Measurements from ENCODE around the gene SPG7.

The SPG7 gene

DNA sequence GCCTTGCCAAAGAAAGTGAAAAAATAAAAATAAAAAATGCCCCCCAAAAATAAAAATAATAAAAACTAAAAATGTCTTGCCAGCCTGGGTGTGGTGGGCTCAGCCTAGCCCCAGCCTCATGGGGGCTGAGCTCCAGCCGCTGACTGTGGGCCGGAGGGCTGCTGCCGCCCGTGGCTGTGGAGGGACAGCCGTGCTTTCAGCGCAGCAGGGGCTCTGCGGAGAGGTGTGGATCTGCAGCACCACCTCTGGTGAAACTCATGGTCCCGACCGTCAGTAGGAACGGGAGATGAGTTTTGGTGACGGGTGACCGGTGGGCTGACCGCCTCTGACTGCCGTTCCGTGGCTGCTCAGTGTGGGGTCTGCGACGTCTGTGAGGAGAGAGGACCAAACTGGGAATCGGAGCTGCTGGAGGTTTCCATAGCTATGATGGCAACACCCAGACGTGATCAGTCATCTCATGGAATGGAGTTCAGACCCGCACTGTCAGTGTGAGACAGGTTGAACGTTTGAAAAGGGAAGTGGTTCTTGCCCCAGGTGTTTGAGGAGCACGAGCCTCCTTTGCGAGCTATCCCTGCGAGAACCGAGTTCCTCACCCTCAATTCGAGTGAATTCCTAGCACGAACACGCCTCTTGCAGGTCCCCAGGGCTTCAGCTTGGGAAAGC, 40.3 kb downstream of the SPG7 start:
- no peak overlapping the region for H3K27ac ChIP-seq (ENCODE audit: extremely low read depth, low read depth, low read length)
- no peaks in the 10 kb centered on the region for H3K4me1 ChIP-seq (ENCODE audit: control insufficient read depth, insufficient read depth, low read length)
- H3K9me3 ChIP-seq (ENCODE audit: control insufficient read depth, insufficient read depth, low read depth, low read length), result no peaks in the 10 kb centered on the region
- no peak overlapping the region for H3K4me3 ChIP-seq (ENCODE audit: low read depth, low read length)
- ChIA-PET CTCF (interaction anchor here (0.7 kb wide), 1 partner anchor 9 kb away, joined by 4 read pairs; no protein-coding TSS in a partner anchor), POLR2A (interaction anchor here (0.8 kb wide), 1 partner anchor 35 kb away, joined by 7 read pairs; no protein-coding TSS in a partner anchor)
- peaks cover 7 to 94% of the 10 kb centered on the region in 2 experiments; a peak in 2 of 3 replicates for H3K36me3 ChIP-seq (ENCODE audit: control insufficient read depth in 2 of 2, insufficient read depth in 1 of 2, low read length in 2 of 2)
- TF ChIP-seq YY2 (tag by site-specific recombination; IDR thresholded peaks at IDR 0.05) (no peak), ZNF777 (tag by site-specific recombination; IDR thresholded peaks at IDR 0.05; ENCODE audit: borderline replicate concordance) (no peak), BCL11A (tag by site-specific recombination; IDR thresholded peaks at IDR 0.05; ENCODE audit: low read depth) (no peak), SCRT2 (tag by site-specific recombination; IDR thresholded peaks at IDR 0.05) (no peak), ZBTB8A (tag by site-specific recombination; IDR thresholded peaks at IDR 0.05) (no peak), ZNF624 (tag by site-specific recombination; IDR thresholded peaks at IDR 0.05) (no peak), SP3 (tag by site-specific recombination; IDR thresholded peaks at IDR 0.05) (no peak), ZBTB20 (tag by site-specific recombination; IDR thresholded peaks at IDR 0.05) (no peak), SETDB1 (IDR thresholded peaks at IDR 0.05; ENCODE audit: insufficient read length, low read length) (no peak), ZNF544 (tag by site-specific recombination; IDR thresholded peaks at IDR 0.05) (no peak)
- TF ChIP-seq, protein P1, sequence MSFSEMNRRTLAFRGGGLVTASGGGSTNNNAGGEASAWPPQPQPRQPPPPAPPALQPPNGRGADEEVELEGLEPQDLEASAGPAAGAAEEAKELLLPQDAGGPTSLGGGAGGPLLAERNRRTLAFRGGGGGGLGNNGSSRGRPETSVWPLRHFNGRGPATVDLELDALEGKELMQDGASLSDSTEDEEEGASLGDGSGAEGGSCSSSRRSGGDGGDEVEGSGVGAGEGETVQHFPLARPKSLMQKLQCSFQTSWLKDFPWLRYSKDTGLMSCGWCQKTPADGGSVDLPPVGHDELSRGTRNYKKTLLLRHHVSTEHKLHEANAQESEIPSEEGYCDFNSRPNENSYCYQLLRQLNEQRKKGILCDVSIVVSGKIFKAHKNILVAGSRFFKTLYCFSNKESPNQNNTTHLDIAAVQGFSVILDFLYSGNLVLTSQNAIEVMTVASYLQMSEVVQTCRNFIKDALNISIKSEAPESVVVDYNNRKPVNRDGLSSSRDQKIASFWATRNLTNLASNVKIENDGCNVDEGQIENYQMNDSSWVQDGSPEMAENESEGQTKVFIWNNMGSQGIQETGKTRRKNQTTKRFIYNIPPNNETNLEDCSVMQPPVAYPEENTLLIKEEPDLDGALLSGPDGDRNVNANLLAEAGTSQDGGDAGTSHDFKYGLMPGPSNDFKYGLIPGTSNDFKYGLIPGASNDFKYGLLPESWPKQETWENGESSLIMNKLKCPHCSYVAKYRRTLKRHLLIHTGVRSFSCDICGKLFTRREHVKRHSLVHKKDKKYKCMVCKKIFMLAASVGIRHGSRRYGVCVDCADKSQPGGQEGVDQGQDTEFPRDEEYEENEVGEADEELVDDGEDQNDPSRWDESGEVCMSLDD (tag by site-specific recombination; IDR thresholded peaks at IDR 0.05), result no peak
- TF ChIP-seq, protein P2, sequence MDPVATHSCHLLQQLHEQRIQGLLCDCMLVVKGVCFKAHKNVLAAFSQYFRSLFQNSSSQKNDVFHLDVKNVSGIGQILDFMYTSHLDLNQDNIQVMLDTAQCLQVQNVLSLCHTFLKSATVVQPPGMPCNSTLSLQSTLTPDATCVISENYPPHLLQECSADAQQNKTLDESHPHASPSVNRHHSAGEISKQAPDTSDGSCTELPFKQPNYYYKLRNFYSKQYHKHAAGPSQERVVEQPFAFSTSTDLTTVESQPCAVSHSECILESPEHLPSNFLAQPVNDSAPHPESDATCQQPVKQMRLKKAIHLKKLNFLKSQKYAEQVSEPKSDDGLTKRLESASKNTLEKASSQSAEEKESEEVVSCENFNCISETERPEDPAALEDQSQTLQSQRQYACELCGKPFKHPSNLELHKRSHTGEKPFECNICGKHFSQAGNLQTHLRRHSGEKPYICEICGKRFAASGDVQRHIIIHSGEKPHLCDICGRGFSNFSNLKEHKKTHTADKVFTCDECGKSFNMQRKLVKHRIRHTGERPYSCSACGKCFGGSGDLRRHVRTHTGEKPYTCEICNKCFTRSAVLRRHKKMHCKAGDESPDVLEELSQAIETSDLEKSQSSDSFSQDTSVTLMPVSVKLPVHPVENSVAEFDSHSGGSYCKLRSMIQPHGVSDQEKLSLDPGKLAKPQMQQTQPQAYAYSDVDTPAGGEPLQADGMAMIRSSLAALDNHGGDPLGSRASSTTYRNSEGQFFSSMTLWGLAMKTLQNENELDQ (tag by site-specific recombination; IDR thresholded peaks at IDR 0.05; ENCODE audit: low read depth), result no peak
- TF ChIP-seq, protein P3, sequence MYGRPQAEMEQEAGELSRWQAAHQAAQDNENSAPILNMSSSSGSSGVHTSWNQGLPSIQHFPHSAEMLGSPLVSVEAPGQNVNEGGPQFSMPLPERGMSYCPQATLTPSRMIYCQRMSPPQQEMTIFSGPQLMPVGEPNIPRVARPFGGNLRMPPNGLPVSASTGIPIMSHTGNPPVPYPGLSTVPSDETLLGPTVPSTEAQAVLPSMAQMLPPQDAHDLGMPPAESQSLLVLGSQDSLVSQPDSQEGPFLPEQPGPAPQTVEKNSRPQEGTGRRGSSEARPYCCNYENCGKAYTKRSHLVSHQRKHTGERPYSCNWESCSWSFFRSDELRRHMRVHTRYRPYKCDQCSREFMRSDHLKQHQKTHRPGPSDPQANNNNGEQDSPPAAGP (tag by site-specific recombination; IDR thresholded peaks at IDR 0.05), result no peak

DNA sequence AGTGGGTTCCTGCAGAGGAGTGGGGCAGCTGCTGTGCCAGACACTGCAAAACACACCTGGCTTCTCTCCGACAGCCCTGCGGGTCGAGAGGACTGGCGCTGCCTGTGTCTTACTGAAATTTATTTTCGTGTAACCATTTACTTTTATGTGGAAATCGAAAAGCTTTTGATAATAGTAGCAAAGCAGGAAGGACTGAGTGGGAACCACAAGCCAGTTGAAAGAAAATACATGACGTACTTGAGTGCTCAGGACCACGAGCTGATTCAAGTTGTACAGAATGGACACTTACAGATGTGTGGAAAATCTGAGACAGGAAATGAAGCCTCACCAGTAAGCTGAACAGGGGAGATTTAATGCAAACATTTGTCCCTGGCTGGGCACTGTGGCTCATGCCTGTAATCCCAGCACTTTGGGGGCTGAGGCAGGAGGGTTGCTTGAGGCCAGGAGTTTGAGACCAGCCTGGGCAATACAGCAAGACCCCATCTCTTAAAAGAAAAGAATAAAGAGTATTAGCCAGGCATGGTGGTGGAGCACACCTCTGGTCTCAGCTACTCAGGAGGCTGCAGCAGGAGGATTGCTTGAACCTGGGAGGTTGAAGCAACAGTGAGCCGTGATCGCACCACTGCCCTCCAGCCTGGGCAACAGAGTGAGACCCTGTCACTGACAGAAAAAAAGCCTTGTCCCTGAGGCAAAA, 41.0 kb downstream of the SPG7 start:
- POLR2A ChIA-PET, result interaction anchor here (0.8 kb wide), 1 partner anchor 36 kb away, joined by 7 read pairs; no protein-coding TSS in a partner anchor
- peaks cover 7 to 96% of the 10 kb centered on the region in 2 experiments; a peak in 2 of 3 replicates for H3K36me3 ChIP-seq (ENCODE audit: control insufficient read depth in 2 of 2, insufficient read depth in 1 of 2, low read length in 2 of 2)
- no peaks in the 10 kb centered on the region for H3K4me1 ChIP-seq (ENCODE audit: control insufficient read depth, insufficient read depth, low read length)
- TF ChIP-seq FEZF1 (tag by site-specific recombination; IDR thresholded peaks at IDR 0.05) (no peak), MEIS1 (CRISPR knock-in tag; IDR thresholded peaks at IDR 0.05; ENCODE audit: borderline replicate concordance) (no peak), ZNF121 (tag by site-specific recombination; IDR thresholded peaks at IDR 0.05) (peak; percentile 96), ZNF404 (tag by site-specific recombination; IDR thresholded peaks at IDR 0.05) (no peak)
- TF ChIP-seq, protein P4, sequence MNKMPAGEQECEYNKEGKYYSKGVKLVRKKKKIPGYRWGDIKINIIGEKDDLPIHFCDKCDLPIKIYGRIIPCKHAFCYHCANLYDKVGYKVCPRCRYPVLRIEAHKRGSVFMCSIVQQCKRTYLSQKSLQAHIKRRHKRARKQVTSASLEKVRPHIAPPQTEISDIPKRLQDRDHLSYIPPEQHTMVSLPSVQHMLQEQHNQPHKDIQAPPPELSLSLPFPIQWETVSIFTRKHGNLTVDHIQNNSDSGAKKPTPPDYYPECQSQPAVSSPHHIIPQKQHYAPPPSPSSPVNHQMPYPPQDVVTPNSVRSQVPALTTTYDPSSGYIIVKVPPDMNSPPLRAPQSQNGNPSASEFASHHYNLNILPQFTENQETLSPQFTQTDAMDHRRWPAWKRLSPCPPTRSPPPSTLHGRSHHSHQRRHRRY (tag by site-specific recombination; IDR thresholded peaks at IDR 0.05), result no peak
- no peak overlapping the region for H3K27ac ChIP-seq (ENCODE audit: extremely low read depth, low read depth, low read length)
- no peak overlapping the region for H3K4me3 ChIP-seq (ENCODE audit: low read depth, low read length)
- no peaks in the 10 kb centered on the region for H3K9me3 ChIP-seq (ENCODE audit: control insufficient read depth, insufficient read depth, low read depth, low read length)
- CTCF ChIA-PET, result interaction anchor here (0.7 to 1.0 kb wide), 2 partner anchors 8 to 10 kb away, joined by 3 to 4 read pairs; no protein-coding TSS in a partner anchor

Data from HEK293 (cell line).